GM12878 (cell line): ENCODE data around the gene CFAP70. TPM values are rescaled to one million over a fixed set of nuclear protein-coding genes. Genes with fewer than 3 reads are reported as not detected.

ENCODE experiments used
- ATAC-seq: fragments of 200-7000 bp; cut with Tn5 transposase; 3 replicates; pipeline ENCODE4 v1.9.1; 2020; ENCODE audit warnings: mild to moderate bottlenecking, moderate library complexity
- BruUV-seq: library from RNA; stranded (reverse); fragments of 400-500 nt; replicated peaks from 2 replicates; lab custom pipeline; 2021; lab: Mats Ljungman, UMichigan
- CTCF ChIA-PET: fragments of 300-600 bp; sonication (Branson Sonifier 250); formaldehyde crosslinking; extraction: SDS; loops from one replicate; lab custom pipeline; 2021; ENCODE audit warnings: inconsistent platforms; lab: Yijun Ruan, JAX
- POLR2A ChIA-PET: fragments of 350-600 bp; formaldehyde crosslinking; extraction: SDS; loops from one replicate; lab custom pipeline; 2021; ENCODE audit warnings: inconsistent platforms; lab: Charles Lee
- RAD21 ChIA-PET: fragments of 300-600 bp; sonication (Branson Sonifier 250); formaldehyde crosslinking; loops from one replicate; lab custom pipeline; 2023; ENCODE audit warnings: antibody characterized with exemption; ENCODE audit not compliant: unreplicated experiment; lab: Charles Lee
- SMC1A ChIA-PET: fragments of 300-600 bp; sonication (Branson Sonifier 250); formaldehyde crosslinking; loops from one replicate; lab custom pipeline; 2023; ENCODE audit not compliant: unreplicated experiment, uncharacterized antibody; lab: Charles Lee
- DNase-seq: peaks from one replicate; pipeline ENCODE4 v3.0.0-alpha.2; 2011; ENCODE audit warnings: low read depth, low spot score
- FAIRE-seq: peaks from 3 replicates; lab custom pipeline; 2011; peaks lifted over from hg19 to GRCh38; lab: Jason Lieb, UNC
- H2AFZ ChIP-seq: 2 replicates; pipeline ENCODE4 v1.6.0; 2011; ENCODE audit warnings: low read depth, low read length, control low read depth; ENCODE audit not compliant: control insufficient read depth
- H3K27ac ChIP-seq: 2 replicates; pipeline ENCODE4 v1.5.1; 2011; ENCODE audit warnings: control low read depth; ENCODE audit not compliant: control insufficient read depth, insufficient read depth
- H3K27me3 ChIP-seq, 2 experiments: replicated peaks in 1 of 2; 2 replicates each; pipeline versions ENCODE4 v1.6.0 to v1.6.1; 2011; ENCODE audit warnings: low read length in 1 of 2; ENCODE audit not compliant: control insufficient read depth in 2 of 2, insufficient read depth in 2 of 2
- H3K36me3 ChIP-seq, 2 experiments: 2 replicates each; pipeline ENCODE4 v1.5.1; 2011; ENCODE audit warnings: low read length in 1 of 2; ENCODE audit not compliant: control insufficient read depth in 2 of 2, insufficient read depth in 2 of 2
- H3K4me1 ChIP-seq: 2 replicates; pipeline ENCODE4 v1.6.1; 2011; ENCODE audit warnings: mild to moderate bottlenecking, low read length, moderate library complexity, mixed read lengths; ENCODE audit not compliant: control insufficient read depth, insufficient read depth
- H3K4me2 ChIP-seq: 2 replicates; pipeline ENCODE4 v1.6.0; 2011; ENCODE audit warnings: control low read depth; ENCODE audit not compliant: control insufficient read depth, insufficient read depth
- H3K4me3 ChIP-seq: fragments of 200-600 bp; sonication (generic); 2 replicates; pipeline ENCODE4 v1.5.1; 2016
- H3K79me2 ChIP-seq: 2 replicates; pipeline ENCODE4 v1.6.0; 2011; ENCODE audit warnings: low read length; ENCODE audit not compliant: control insufficient read depth, insufficient read depth
- H3K9ac ChIP-seq: 2 replicates; pipeline ENCODE4 v1.8.0; 2011; ENCODE audit warnings: low read length, control low read depth, mixed read lengths; ENCODE audit not compliant: control insufficient read depth, insufficient read depth
- H3K9me3 ChIP-seq: replicated peaks from 3 replicates; pipeline ENCODE4 v1.5.1; 2011; ENCODE audit warnings: mild to moderate bottlenecking, low read length; ENCODE audit not compliant: control insufficient read depth, insufficient read depth
- H4K20me1 ChIP-seq: 2 replicates; pipeline ENCODE4 v1.6.0; 2011; ENCODE audit not compliant: control insufficient read depth, insufficient read depth
- CTCF ChIP-seq, 3 experiments: IDR thresholded peaks in 2 of 3; conservative IDR thresholded peaks in 1 of 3; 2 replicates each; pipeline ENCODE4 v1.5.1; 2011; ENCODE audit warnings: low read depth in 3 of 3, low read length in 3 of 3, mild to moderate bottlenecking in 3 of 3, control low read depth in 2 of 3, moderate library complexity in 2 of 3, inconsistent platforms in 1 of 3, mixed read lengths in 1 of 3; ENCODE audit not compliant: control insufficient read depth in 2 of 3, insufficient read depth in 1 of 3; ENCODE audit errors: extremely low read depth in 1 of 3
- DPF2 ChIP-seq: fragments of 450-650 bp; IDR thresholded peaks from 2 replicates; pipeline ENCODE4 v1.6.1; 2017; ENCODE audit warnings: mild to moderate bottlenecking
- ELK1 ChIP-seq: IDR thresholded peaks from 2 replicates; pipeline ENCODE4 v1.6.1; 2012; ENCODE audit warnings: low read depth, low read length, improper control_type of control experiment
- IRF4 ChIP-seq: IDR thresholded peaks from 2 replicates; pipeline ENCODE4 v1.6.1; 2011; ENCODE audit warnings: low read depth, low read length
- RAD21 ChIP-seq: IDR thresholded peaks from 2 replicates; pipeline ENCODE4 v1.6.1; 2011; ENCODE audit warnings: mild to moderate bottlenecking, low read depth, low read length, moderate library complexity; ENCODE audit not compliant: insufficient read depth
- SRF ChIP-seq, 2 experiments: IDR thresholded peaks; 2 replicates each; pipeline ENCODE4 v1.6.1; 2011; ENCODE audit warnings: low read depth in 2 of 2, low read length in 2 of 2, mild to moderate bottlenecking in 1 of 2, moderate library complexity in 1 of 2
- WGBS: methylation state at CpG from one replicate; pipeline ENCODE4 v1.1.6; 2016; ENCODE audit warnings: low lambda C conversion rate; ENCODE audit not compliant: insufficient replicate concordance, insufficient coverage; ENCODE audit errors: missing lambda C conversion rate; 5-methylcytosine and 5-hydroxymethylcytosine counted together
- in situ Hi-C: fragments of 300-500 bp; cut with MboI; formaldehyde crosslinking; loops from 9 replicates; pipeline ENCODE4 v1.14.3; 2018; ENCODE audit warnings: mixed read lengths
- intact Hi-C: fragments of 100-400 bp; cut with micrococcal nuclease; formaldehyde crosslinking; loops from one replicate; pipeline ENCODE4 v1.14.2; 2022; ENCODE audit not compliant: unreplicated experiment
- polyA plus RNA-seq, 11 experiments: library from polyadenylated mRNA; depleted of rRNA in 4 of 11; unstranded in 6 of 11; stranded (reverse) in 5 of 11; fragments of >200 nt; fragmentation: Nextera tagmentation in 4 of 11; fragmentation: Illumina TruSeq in 1 of 11; extraction: Ambion mirVana in 4 of 11; extraction: Trizol in 1 of 11; gene quantifications; 1 replicate in 1 of 11; 2 replicates in 10 of 11; pipeline versions ENCODE4 v1.2.1 to v1.2.3, GENCODE V29; 2011 to 2016; ENCODE audit warnings: inconsistent platforms in 2 of 11, missing spikeins in 2 of 11, low read depth in 1 of 11
- total RNA-seq, 4 experiments: library from RNA; depleted of rRNA in 3 of 4; stranded (reverse); fragments of >200 nt in 3 of 4; fragmentation: Illumina TruSeq in 1 of 4; extraction: Trizol in 1 of 4; gene quantifications; 2 replicates each; pipeline versions ENCODE4 v1.2.1 to v1.2.3, GENCODE V29; 2013 to 2021

The CFAP70 gene
- total and polyA plus RNA-seq, 10 of the 15 experiments (the other 5 are each of a cell fraction or from before 2014, with no cell fraction given) = 0.21 to 1.1 (median 0.42) TPM

DNA sequence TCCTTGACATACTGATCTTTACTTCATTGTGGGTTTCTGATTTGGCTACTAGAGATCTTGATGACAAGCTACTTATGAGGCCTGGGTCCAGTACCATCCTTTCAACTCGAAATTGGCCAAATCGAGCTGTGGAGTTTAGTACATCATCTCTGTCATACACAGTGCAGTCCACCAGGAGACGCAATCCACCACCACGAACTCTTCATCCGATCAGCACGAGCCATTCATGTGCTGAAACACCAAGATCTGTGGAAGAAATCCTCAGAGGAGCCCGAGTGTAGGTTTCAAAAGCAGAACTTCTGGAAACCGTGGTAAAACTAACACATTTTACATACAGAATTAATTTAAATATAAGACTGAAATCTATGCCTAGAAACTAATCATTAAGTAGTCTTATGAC is 125.8 kb downstream of the CFAP70 start:
- no TSS peak for BruUV-seq
- H3K4me1 ChIP-seq = no peaks in the 10 kb centered on the region
- RAD21 ChIA-PET = no interaction called here
- no peak overlapping the region for H2AFZ ChIP-seq
- no peak overlapping the region for H3K9ac ChIP-seq
- H3K36me3 ChIP-seq = peaks cover 2 to 26% of the 10 kb centered on the region in 2 experiments
- no peak overlapping the region for H3K4me2 ChIP-seq
- no peak overlapping the region for H3K27ac ChIP-seq
- no peaks in the 10 kb centered on the region for H3K79me2 ChIP-seq
- 91% methylated on average over 8 of the region's 8 CpGs for WGBS
- TF ChIP-seq SRF (IDR thresholded peaks at IDR 0.05; ENCODE audit: low read depth in 2 of 2, low read length in 2 of 2) = no peak
- peak in 2 of 3 experiments; percentile 5 to 24; a peak in 1 of 6 replicates for TF ChIP-seq CTCF (IDR thresholded peaks at IDR 0.05 in 2 of 3, conservative IDR thresholded peaks at IDR 0.05 in 1 of 3; ENCODE audit: control insufficient read depth in 2 of 3, extremely low read depth in 1 of 3, insufficient read depth in 1 of 3, low read depth in 3 of 3, low read length in 3 of 3)
- TF ChIP-seq RAD21 = peak; percentile 28
- TF ChIP-seq, all 136 proteins: peak for 2
- FAIRE-seq (peak; percentile 84), ATAC-seq (no peak), DNase-seq (no peak)
- H3K9me3 ChIP-seq = no peaks in the 10 kb centered on the region
- H4K20me1 ChIP-seq = no peaks in the 10 kb centered on the region
- ChIA-PET CTCF (no interaction called here), SMC1A (no interaction called here), POLR2A (interaction anchor here (1.9 kb wide), 1 partner anchor 12 kb away, joined by 6 read pairs; no protein-coding TSS in a partner anchor)
- intact Hi-C loops (no loop called here), in situ Hi-C loops (no loop called here)
- no peaks in the 10 kb centered on the region for H3K27me3 ChIP-seq
- H3K4me3 ChIP-seq = no peak overlapping the region

GRCh38 chr10:73229567-73229966 is 129.1 kb downstream of the CFAP70 start:
- CTCF ChIA-PET = interaction anchor here (2.4 kb wide), 1 partner anchor 16 kb away, joined by 5 read pairs; no protein-coding TSS in a partner anchor
- no peaks in the 10 kb centered on the region for H3K4me1 ChIP-seq
- in situ Hi-C loops = no loop called here
- WGBS = 73% methylated on average over 6 of the region's 6 CpGs
- POLR2A ChIA-PET = interaction anchor here (0.6 kb wide), 1 partner anchor 819 kb away, joined by 4 read pairs; no protein-coding TSS in a partner anchor
- no peaks in the 10 kb centered on the region for H3K79me2 ChIP-seq
- no peak overlapping the region for H3K9ac ChIP-seq
- intact Hi-C loops = no loop called here
- no peaks in the 10 kb centered on the region for H3K27me3 ChIP-seq
- no peak overlapping the region for H3K4me2 ChIP-seq
- no peak for ATAC-seq
- FAIRE-seq = no peak
- H3K27ac ChIP-seq = no peak overlapping the region
- no peak overlapping the region for H2AFZ ChIP-seq
- H3K9me3 ChIP-seq = no peaks in the 10 kb centered on the region
- DNase-seq = no peak
- TF ChIP-seq IRF4 (no peak), DPF2 (no peak), ELK1 (no peak)
- no peak overlapping the region for H3K4me3 ChIP-seq
- peaks cover 2 to 8% of the 10 kb centered on the region in 2 experiments; a peak in 3 of 4 replicates for H3K36me3 ChIP-seq
- RAD21 ChIA-PET = no interaction called here
- BruUV-seq = no TSS peak
- H4K20me1 ChIP-seq = no peaks in the 10 kb centered on the region
- SMC1A ChIA-PET = interaction anchor here (0.7 kb wide), 1 partner anchor 1411 kb away, joined by 3 read pairs; no protein-coding TSS in a partner anchor
